Cardiac septum (tissue), 1 donor: ENCODE results near the gene TROAP. TPM values are rescaled to one million over a fixed set of nuclear protein-coding genes. Genes with fewer than 3 reads are reported as not detected.
A peak's percentile ranks its signal among the peaks of the same experiment; 100 is the strongest.
"Not testable (repeated sequence)": the region's sequence is repeated elsewhere in the genome, so short reads cannot be mapped to it uniquely, and the experiment has no call there.

Experiments used
- DNase-seq: peaks from one replicate; pipeline ENCODE4 v3.0.0-alpha.2; 2020; ENCODE audit warnings: low spot score
- intact Hi-C: fragments of 100-400 bp; cut with DNase I; formaldehyde crosslinking; loops from one replicate; pipeline ENCODE4 v1.14.0; 2022
- total RNA-seq: library from RNA; stranded (reverse); fragmentation: NEBNext Ultra II Directional; extraction: Animal tissue kit (Norgen Biotek cat#: 25700); gene quantifications from one replicate; pipeline ENCODE4 v1.2.1, GENCODE V29; 2021
- donor health status: DM: no; HTN: no; CAD: no.

The TROAP gene
- total RNA-seq, 1 donor from 2014 or later = not detected

DNA sequence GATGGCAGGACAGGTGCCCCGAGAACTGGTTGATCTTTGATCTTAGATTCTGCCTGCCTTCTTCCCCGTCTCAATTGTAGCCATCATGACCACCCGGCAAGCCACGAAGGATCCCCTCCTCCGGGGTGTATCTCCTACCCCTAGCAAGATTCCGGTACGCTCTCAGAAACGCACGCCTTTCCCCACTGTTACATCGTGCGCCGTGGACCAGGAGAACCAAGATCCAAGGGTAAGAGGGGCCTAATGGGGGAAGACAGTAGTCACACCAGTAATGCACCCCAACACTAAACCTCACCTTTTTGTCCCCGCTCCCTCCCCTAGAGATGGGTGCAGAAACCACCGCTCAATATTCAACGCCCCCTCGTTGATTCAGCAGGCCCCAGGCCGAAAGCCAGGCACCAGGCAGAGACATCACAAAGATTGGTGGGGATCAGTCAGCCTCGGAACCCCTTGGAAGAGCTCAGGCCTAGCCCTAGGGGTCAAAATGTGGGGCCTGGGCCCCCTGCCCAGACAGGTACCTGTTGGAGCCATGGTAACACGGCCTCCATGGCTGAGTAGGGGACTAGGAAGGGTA is 556 bp downstream of the TROAP start:
- intact Hi-C loops = no loop called here
- no peak for DNase-seq

DNA sequence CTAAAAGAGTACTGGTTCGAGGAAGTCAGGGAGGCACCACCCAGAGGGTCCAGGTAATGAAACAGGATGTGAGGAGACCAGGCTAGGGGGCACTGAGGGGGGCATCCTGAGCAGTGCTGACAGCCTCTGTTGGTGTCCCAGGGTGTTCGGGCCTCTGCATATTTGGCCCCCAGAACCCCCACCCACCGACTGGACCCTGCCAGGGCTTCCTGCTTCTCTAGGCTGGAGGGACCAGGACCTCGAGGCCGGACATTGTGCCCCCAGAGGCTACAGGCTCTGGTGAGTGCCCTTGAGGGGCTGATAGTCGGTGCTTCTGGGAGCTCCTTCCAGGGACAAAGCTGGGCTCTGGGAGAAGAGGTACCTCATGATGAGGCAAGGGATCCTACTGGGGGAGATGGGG is 2.6 kb downstream of the TROAP start:
- DNase-seq = no peak
- intact Hi-C loops = no loop called here

DNA sequence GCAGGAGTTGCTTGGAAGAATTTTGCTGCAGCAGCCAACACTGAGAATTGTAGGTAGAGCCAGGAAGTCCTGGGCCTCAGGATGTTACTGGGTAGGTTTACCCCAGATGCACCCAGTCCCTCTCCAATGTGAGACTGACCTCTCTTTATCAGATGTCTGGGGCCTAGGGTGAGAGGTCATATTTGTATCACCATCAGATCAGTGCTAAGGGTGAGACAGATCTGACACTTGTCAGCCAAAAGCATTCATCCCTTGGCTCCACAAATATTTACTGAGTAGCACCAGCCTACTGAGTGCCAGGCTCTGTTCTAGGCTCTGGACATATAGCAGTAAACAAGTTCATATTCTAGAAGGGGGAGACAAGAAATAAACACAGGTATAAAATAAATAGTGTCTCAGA is 4.3 kb downstream of the TROAP start:
- intact Hi-C loops = no loop called here
- no peak for DNase-seq

DNA sequence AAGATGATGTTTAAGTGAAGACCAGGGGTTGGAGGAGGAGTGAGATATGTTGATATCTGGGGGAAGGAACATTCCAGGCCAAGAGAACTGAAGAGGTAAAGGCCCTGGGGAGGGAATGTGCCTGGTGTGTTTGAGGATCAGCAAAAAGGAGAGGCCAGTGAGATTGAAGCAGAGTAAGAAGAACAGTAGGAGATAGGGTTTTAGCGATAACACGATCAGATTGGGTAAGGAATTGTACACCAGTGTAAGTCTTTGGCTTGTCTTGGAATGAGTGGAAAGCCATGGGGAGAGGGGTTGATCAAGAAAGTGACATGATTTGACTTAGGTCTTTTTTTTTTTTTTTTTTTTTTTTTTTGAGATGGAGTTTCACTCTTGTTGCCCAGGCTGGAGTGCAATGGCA is 4.8 kb downstream of the TROAP start:
- DNase-seq = no peak
- intact Hi-C loops = no loop called here

DNA sequence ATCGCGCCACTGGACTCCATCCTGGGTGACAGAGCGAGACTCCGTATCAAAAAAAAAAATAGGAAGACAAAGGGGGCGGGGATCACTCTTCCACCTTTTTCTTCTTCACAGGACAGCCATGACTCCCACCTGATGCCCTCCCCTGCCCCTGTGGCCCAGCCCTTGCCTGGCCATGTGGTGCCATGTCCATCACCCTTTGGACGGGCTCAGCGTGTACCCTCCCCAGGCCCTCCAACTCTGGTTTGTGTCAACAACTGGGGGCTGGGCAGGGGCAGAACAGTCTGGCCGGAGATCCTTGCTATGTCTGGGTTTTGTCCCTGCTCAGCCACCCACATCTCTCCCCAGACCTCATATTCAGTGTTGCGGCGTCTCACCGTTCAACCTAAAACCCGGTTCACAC is 5.8 kb downstream of the TROAP start:
- no peak for DNase-seq
- intact Hi-C loops = no loop called here

DNA sequence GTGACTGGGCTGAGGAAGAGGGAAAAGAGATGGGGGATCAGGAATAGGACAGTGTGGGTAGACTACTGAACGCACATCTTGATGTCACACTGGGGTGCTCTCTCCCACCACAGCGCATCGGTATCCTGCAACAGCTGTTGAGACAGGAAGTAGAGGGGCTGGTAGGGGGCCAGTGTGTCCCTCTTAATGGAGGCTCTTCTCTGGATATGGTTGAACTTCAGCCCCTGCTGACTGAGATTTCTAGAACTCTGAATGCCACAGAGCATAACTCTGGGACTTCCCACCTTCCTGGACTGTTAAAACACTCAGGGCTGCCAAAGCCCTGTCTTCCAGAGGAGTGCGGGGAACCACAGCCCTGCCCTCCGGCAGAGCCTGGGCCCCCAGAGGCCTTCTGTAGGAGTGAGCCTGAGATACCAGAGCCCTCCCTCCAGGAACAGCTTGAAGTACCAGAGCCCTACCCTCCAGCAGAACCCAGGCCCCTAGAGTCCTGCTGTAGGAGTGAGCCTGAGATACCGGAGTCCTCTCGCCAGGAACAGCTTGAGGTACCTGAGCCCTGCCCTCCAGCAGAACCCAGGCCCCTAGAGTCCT is 7.1 kb downstream of the TROAP start:
- DNase-seq = no peak
- intact Hi-C loops = no loop called here

DNA sequence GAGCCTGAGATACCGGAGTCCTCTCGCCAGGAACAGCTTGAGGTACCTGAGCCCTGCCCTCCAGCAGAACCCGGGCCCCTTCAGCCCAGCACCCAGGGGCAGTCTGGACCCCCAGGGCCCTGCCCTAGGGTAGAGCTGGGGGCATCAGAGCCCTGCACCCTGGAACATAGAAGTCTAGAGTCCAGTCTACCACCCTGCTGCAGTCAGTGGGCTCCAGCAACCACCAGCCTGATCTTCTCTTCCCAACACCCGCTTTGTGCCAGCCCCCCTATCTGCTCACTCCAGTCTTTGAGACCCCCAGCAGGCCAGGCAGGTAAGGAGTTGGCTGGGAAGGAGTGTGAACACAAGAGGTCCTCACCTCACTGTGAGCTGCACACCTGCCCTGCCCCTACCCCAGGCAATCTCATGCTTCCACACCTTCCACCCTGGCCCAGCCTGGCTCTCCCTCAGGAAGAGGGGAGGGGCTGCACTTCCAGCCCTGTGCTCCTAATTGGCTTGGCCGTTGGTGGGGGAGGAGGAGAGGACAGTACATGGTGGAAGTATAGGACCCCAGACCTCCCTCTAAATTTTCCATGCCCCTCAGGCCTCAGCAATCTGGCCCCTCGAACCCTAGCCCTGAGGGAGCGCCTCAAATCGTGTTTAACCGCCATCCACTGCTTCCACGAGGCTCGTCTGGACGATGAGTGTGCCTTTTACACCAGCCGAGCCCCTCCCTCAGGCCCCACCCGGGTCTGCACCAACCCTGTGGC is 7.8 kb downstream of the TROAP start:
- intact Hi-C loops = no loop called here
- DNase-seq = no peak

DNA sequence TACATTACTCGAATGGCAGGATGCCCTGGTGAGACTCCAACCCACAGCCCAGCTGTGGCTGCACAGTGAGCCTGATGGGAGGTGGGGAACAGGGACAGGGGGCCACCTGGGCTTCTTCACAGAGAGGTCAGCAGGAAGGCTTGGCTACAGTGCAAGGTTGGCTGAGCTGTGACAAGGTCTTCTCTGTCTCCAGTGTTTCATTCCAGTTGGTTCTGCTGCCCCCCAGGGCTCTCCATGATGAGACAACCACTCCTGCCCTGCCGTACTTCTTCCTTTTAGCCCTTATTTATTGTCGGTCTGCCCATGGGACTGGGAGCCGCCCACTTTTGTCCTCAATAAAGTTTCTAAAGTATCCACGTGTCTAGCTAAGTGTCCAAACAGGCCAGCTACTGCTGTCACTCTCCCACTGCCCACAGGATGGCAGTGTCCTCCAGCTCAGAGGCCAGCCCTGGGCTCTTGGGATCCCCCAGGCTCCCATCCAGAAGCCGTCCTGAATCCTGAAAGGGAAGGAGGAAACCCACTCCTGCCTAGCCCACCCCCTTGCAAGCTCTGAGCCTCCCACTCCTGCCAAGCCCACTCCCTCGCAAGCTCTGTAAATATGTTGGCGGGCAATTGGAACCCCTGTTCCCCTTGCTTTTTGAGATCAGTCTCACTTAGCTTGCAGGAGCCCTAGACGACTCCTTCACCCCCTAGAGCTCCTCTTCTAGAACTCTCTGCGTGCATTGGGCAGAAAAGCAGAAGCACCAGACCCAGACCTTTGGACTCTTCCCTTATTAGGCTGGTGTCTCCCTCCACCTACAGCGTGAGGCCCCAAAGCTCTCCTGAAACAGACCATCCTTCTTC is 8.5 kb downstream of the TROAP start:
- no peak for DNase-seq
- intact Hi-C loops = no loop called here

DNA sequence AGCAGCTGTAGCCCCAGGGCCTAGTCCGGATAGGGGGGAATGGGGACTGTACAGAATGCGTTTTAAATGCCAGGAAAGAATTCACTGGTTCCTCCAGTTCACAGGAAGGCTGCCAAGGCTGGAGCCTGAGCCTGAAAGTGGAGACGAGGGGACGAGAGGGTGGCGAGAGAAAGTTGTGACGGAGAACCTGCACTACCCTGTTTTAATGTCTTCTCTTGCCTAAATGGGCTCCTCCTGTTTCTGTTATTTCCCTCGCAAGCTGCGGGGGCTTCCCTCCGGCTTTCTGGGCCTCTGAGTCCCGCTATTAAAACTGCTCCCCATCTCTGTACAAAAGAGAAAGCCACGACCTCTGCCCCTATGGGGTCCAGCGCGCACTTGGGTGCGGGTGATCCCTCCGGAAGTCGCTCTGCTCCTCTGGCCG is 9.4 kb downstream of the TROAP start:
- DNase-seq = no peak
- intact Hi-C loops = no loop called here

DNA sequence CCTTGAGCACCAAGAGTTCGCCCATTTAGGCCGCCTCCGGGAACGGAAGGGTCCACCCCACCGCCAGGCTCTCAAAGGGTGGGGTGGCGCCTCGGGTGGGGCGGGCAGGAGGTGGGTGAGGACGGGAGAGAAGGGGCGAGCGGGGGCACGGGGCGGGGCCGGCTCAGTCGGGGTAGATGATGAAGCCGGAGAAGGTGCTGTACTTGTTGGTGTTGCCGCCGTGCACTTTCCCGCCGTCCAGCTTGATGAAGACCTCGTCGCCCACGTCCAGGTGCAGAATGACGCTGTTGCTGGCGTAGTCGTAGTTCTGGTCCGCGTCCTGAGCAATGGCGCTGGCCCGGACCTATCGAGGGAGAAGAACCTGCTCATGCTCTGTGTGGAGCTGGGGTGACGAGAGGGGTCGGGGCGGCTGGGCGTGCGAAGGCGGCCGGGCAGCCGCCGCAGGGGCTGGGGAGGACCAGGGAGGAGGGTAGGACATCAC is 9.9 kb downstream of the TROAP start:
- DNase-seq = no peak
- intact Hi-C loops = no loop called here

DNA sequence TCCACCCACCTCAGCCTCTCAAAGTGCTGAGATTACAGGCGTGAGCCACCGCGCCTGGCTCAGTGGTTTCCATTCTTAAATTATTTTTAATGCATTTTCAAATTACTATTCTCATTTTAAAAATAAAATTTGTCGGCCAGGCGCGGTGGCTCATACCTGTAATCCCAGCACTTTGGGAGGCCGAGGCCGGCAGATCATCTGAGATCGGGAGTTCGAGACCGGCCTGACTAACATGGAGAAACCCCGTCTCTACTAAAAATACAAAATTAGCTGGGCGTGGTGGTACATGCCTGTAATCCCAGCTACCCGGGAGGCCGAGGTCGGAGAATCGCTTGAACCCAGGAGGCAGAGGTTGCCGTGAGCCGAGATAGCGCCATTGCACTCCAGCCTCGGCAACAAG is 10.7 kb downstream of the TROAP start:
- intact Hi-C loops = not testable (repeated sequence)

DNA sequence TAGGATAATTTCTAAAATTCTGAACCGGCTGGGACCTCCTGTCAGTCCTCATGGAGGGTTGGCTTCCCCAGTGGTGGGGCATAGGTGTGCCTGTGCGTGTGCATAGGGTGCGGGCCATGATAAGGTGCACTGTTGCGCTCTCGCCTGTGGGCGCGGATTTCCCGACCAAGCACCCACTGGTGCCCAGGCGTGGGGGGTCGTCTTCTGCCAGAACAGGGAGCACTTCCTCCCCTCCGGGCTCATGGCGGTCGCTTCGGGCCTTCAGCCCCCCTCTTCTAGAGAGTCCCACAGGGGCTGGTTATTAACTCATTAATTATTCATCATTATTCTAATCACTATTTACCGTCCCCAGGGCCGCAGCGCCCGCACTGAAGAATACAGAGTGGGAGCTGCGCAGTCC is 11.2 kb downstream of the TROAP start:
- DNase-seq = no peak
- intact Hi-C loops = no loop called here

More for the DNA sequence above, 10.7 kb downstream of the TROAP start:
- DNase-seq = not testable (repeated sequence)

DNA sequence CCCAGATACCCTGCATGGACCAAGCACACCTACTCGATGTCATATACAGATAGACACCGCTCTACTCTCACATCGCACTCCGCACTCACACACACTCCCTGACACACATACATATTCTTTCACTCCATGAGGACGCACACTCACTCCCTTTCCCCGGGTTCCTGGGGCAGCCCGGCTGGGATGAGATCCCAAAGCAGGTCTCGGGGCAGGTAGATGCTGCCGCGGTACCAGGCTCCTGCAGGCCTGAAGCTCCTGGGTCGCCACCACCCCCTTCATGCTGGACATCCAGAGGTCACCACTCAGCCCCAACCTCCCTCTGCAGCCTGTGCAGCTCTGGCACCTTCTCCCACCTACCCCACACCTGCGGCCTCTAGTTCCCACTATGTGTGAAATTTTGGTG is 11.6 kb downstream of the TROAP start:
- no peak for DNase-seq
- intact Hi-C loops = no loop called here

DNA sequence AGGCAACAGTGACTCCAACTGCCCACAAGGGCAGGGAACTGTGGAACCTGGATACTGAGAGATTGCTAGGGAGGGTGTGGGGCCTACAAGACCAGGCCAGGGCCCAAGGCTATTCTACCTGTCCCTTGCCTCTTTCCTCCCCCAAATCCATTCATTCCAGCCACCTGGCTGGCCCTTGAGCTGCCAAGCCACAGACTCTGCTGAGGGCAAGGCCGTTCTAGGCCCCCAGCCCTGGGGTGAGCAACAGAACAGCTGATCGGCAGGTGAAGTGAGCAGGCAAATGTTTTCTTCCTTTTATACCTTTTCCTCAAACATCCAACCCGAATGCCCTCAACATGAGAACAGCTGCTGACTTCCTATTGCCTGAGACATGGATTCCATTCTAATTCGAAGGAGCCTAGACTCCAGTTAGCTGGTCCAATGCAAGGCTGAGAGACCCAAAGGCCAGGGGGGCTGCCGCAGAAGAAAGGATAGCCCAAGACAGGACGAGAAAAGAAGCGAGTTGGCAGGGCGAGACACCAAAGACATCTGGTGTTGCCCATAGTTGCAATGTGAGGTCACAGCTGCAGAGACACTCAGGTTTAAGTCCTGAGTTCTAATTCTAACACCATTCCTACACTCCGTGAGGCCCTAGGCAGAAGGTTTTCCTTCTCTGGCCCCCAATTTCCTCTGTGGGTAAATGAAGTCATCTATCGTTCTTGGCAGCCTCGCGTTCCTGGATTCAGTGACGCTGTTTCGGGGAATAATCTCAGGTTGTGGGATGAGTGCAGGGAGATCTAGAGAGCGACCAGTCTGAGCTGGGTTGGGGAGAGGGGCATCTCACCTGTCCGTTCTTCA is 12.3 kb downstream of the TROAP start:
- DNase-seq = no peak
- intact Hi-C loops = no loop called here

DNA sequence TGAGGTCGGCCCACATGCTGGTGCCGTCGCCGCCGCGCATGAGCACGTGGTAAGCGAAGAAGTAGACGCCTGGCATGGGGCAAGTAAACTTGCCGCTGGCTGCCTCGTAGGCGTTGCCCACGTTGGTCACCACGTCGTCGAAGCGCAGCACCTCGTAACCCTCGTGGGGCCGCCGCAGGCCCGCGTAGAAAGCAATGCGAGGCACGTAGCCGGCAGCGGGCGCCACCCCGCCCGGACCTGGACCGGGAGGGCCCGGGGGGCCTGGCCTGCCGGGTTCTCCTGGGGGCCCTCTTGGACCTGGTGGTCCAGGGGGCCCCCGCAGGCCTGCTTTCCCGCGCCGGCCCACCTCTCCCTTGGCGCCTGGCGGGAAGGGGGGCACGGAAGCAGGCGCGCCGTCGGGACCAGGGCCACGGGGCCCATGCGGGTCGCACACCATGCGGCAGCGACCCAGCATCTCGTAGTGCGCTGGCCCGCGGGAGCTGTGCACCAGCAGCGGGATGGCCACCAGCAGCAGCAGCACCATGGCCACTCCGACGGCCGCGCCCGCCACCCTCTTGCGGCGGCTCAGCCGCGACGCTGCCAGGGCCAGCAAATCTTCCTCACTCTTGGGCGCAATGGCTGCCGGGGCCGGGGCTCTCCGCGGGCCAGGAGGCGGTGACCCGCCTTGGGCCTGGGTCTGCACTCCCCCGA is 13.0 kb downstream of the TROAP start:
- intact Hi-C loops = no loop called here
- no peak for DNase-seq

DNA sequence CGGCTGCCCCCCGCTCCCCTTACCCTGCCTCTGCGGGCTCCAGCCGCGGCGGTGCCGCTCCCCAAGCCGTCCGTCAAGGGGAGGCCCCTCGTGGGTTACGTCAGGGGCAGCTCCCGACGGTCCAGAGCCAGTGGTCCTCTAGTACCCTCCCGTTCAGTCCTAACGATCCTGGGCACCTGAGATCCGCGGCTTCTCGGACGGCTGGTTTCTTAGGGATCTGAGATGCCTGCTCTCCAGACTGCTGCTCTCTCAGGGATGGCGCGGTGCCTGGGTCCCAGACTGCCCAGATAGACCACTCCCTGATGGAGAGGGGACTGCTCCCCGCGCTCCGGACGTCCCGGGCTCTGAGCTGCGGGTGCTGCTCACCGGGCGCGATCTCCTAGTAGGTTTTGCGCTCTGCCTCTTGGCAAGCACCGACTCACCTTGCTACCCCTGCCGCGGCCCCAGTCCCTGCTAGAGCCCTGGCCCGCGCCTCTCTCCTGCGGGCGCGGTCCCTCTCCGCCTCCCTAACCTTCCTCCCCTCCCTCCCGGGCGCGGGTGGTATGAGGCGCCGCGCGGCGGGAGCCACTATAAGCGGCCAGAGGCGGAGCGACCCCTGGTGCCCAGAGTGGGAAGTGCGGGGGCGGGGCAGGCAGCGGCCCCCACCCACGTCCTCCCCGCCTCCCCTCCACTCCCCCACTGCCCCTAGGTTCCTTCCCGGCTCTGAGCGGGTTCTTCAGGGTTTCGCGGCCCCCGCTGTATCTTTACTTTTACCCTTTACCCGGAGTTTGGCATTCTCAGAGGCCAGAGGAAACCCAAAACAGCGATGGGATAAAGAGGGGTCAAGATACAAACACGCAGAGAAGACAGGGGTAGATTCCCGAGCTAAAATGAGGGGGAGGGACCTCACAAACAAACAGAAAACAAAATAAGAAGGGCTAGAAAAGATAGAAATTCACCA is 13.9 kb downstream of the TROAP start, which contains the start of gene C1QL4:
C1QL4 (minus strand) TSS at position 544 of the 940 bp plus-strand sequence. CDS start 711 bp downstream, outside the sequence.
- intact Hi-C loops = no loop called here
- DNase-seq = peak; percentile 89

DNA sequence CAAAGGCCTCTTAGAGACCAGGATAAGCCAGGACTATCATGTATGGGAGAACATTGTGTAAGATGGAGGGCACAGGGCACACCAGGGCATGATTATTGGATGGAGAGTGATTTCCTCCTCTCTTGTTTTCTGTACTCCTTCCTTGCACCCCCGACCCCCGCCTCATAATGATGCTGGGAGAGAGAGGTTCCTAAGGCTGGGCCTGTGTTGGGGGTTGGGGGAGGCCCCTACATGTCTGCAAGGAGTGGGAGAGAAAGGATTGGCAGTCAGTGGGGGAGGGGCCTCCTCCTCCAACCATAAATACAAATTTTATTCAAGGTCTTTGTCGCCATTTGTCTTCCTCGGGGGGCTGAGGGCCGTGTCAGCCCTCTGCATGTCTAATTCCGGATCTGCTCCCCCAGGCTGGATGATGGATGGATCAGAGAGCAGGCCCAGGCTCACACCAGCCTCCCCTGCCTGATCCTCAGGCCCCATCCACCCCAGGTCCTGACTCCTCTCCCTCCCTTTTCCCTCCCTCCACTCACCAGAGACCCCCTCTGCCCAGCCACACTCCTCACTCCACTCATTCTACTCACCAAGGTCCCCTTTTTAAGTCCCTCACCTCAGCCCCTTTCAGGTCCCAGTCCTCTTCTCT is 15.9 kb downstream of the TROAP start:
- intact Hi-C loops = no loop called here
- DNase-seq = no peak
